ENCODE results near the gene SMAD5.

DNA sequence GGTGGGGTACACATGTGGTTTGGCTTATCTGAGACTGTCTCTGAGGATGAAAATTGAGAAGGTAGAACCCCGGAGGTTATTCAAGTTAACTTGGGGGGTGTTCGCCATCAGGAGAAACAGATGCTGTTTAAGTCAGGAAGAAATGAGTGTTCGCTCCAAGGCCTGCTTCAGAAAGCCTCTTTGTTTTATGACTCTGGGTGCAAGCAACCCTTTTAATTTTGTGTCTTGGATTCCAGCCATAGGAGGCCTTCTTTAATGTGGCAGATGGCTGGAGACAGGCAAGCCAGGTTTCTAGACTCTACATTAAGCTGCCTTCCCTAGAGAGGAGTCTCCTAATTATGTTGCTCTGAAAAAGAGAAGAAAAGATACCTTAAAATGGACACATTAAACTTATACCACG, 4.2 kb upstream of the SMAD5 start:
- no peak for TF ChIP-seq CTCF (IDR thresholded peaks at IDR 0.05; ENCODE audit: poor library complexity)
- no peak for TF ChIP-seq EZH2 (IDR thresholded peaks at IDR 0.05; ENCODE audit: borderline replicate concordance)
- TF ChIP-seq EZH2phosphoT487 (IDR thresholded peaks at IDR 0.05; ENCODE audit: low read depth, severe bottlenecking, unreplicated experiment), result no peak
